Kidney (tissue), 14 donors: Measurements from ENCODE around the gene GNB3. TPM values are rescaled to one million over a fixed set of nuclear protein-coding genes. Genes with fewer than 3 reads are reported as not detected.
A peak's percentile ranks its signal among the peaks of the same experiment; 100 is the strongest.
"Not testable (repeated sequence)": the region's sequence is repeated elsewhere in the genome, so short reads cannot be mapped to it uniquely, and the experiment has no call there.

Source experiments
- DNase-seq, 5 donors: peaks; one replicate each; pipeline ENCODE4 v3.0.0-alpha.2; 2013 to 2020
- FAIRE-seq: peaks from 2 replicates; lab custom pipeline; 2012; peaks lifted over from hg19 to GRCh38; lab: Jason Lieb, UNC
- H3K27ac ChIP-seq, 2 donors: one replicate each; pipeline ENCODE4 v1.7.0; 2013; ENCODE audit warnings: low read depth in 2 of 2, low read length in 2 of 2, inconsistent platforms in 1 of 2
- H3K27me3 ChIP-seq: one replicate; pipeline ENCODE4 v1.7.1; 2013; ENCODE audit warnings: low read length, inconsistent platforms; ENCODE audit not compliant: control insufficient read depth, insufficient read depth
- H3K36me3 ChIP-seq, 3 donors: one replicate each; pipeline versions ENCODE4 v1.7.0 to v1.7.1; 2013; ENCODE audit warnings: low read length in 3 of 3, control low read depth in 1 of 3, inconsistent platforms in 1 of 3; ENCODE audit not compliant: insufficient read depth in 3 of 3, control insufficient read depth in 2 of 3
- H3K4me1 ChIP-seq, 3 donors: one replicate each; pipeline versions ENCODE4 v1.7.0 to v1.7.1; 2013; ENCODE audit warnings: low read length in 3 of 3, inconsistent platforms in 1 of 3, low read depth in 1 of 3; ENCODE audit not compliant: control insufficient read depth in 2 of 3, insufficient read depth in 2 of 3
- H3K4me3 ChIP-seq, 3 donors: one replicate each; pipeline versions ENCODE4 v1.7.0 to v1.8.1; 2013; ENCODE audit warnings: low read length in 3 of 3, control low read depth in 1 of 3, inconsistent platforms in 1 of 3
- H3K9ac ChIP-seq, 3 donors: one replicate each; pipeline versions ENCODE4 v1.7.0 to v1.7.1; 2013; ENCODE audit warnings: low read length in 3 of 3, control low read depth in 1 of 3, inconsistent platforms in 1 of 3
- H3K9me3 ChIP-seq, 3 donors: one replicate each; pipeline versions ENCODE4 v1.7.0 to v1.7.1; 2013; ENCODE audit warnings: low read length in 3 of 3, control low read depth in 1 of 3, inconsistent platforms in 1 of 3; ENCODE audit not compliant: control insufficient read depth in 2 of 3, insufficient read depth in 1 of 3
- intact Hi-C: fragments of 100-400 bp; cut with DNase I; formaldehyde crosslinking; loops from one replicate; pipeline ENCODE4 v1.11.1; 2022
- polyA plus RNA-seq: library from polyadenylated mRNA; stranded (reverse); fragments of 350-450 nt; fragmentation: Illumina TruSeq; extraction: RNeasy Lipid Tissue Mini Kit (QIAGEN cat#74804); gene quantifications from one replicate; pipeline ENCODE4 v1.2.3, GENCODE V29; 2014; ENCODE audit warnings: low read depth, low replicate concordance; ENCODE audit not compliant: insufficient read depth
- total RNA-seq: library from RNA; stranded (reverse); fragmentation: NEBNext Ultra II Directional; extraction: Animal tissue kit (Norgen Biotek cat#: 25700); gene quantifications from one replicate; pipeline ENCODE4 v1.2.1, GENCODE V29; 2021
- TF ChIP-seq, protein P1 (sequence below): IDR thresholded peaks from 3 replicates; pipeline ENCODE4 v1.5.1; 2012; ENCODE audit warnings: mild to moderate bottlenecking, moderate library complexity, borderline replicate concordance; ENCODE audit not compliant: insufficient read depth; ENCODE audit errors: extremely low read depth
- donor health status: control.
- donor health status: control.
- donor health status: control.
- donor health status: control.
- donor health status: control.
- donor health status: DM: yes; HTN: yes; CAD: no.
- donor health status: Normal renal cell carcinoma (clear cell type).

Gene GNB3
- total and polyA plus RNA-seq, 2 donors from 2014 or later = 1.4 to 2.6 TPM

DNA sequence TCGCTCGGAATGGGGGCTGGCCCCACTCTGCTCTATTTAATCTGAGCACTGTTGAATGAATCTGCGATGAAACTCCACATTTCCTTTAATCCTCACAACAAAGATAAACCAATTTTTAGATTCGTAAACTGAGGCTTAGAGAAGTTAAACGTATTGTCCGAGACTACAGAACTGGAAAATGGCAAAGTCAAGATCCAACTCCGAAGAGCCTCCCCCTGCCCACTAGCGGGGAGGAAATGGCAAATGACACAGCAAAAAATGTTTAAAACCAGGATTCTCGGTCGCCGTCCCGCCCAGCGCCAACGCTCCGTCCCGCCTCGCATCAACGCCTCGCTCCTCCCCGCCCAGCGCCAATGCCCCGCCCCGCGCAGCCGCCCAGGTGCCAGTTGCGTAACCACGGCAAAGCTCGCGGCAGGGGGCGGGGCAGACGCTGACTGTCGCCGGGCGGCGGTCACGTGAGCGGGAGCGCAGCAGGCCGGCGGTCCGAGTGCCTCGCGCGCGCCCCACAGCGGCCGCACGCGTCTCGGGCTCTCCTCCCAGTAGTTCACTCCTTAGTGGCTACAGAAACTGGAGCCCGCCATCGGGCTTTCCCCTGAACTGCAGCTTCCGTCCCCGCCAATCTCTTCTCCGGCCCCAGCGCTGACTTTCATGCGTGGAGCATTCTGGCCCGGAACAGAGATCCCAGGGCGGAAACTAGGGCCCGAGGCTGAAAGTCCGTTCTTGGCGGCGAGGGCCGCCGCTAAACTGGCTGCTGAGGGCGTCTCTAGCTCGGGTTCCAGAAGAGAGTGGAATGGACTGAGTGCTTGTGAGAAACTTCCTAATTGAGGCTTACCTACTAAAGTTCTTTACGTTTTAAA lies 50.3 kb downstream of the GNB3 start:
- TF ChIP-seq, protein P1, sequence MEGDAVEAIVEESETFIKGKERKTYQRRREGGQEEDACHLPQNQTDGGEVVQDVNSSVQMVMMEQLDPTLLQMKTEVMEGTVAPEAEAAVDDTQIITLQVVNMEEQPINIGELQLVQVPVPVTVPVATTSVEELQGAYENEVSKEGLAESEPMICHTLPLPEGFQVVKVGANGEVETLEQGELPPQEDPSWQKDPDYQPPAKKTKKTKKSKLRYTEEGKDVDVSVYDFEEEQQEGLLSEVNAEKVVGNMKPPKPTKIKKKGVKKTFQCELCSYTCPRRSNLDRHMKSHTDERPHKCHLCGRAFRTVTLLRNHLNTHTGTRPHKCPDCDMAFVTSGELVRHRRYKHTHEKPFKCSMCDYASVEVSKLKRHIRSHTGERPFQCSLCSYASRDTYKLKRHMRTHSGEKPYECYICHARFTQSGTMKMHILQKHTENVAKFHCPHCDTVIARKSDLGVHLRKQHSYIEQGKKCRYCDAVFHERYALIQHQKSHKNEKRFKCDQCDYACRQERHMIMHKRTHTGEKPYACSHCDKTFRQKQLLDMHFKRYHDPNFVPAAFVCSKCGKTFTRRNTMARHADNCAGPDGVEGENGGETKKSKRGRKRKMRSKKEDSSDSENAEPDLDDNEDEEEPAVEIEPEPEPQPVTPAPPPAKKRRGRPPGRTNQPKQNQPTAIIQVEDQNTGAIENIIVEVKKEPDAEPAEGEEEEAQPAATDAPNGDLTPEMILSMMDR = peak; percentile 85
- Histone ChIP-seq H3K9me3 (no peaks in the 10 kb centered on the region), H3K4me1 (peaks cover 4 to 6% (median 5%) of the 10 kb centered on the region in 3 donors), H3K4me3 (peak overlapping the region; percentile 76 to 96 (median 79)), H3K27me3 (no peaks in the 10 kb centered on the region), H3K9ac (peak overlapping the region; percentile 87 to 94 (median 88)), H3K27ac (peak overlapping the region; percentile 93 to 96), H3K36me3 (no peaks in the 10 kb centered on the region)
- no peak for FAIRE-seq
- intact Hi-C loops = no loop called here
- peak; percentile 98 to 99 (median 99) for DNase-seq

DNA sequence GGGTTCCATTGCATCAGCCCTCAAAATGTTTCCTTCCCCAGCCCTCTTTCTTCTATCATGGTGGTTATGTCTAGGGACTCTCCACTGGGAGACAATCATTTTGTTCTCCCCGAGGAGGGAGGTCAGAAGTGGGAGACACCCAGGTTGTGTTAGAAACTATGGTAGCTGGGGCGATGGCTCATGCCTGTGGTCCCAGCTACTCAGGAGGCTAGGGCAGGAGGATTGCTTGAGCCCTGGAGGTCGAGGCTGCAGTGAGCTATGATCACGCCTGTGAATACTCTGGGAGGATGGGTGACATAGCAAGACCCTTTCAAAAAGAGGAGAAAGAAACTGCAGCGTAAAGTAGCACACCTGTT lies 50.9 kb downstream of the GNB3 start:
- Histone ChIP-seq H3K27ac (peak overlapping the region; percentile 59 to 89), H3K9ac (peak overlapping the region; percentile 56 to 87 (median 66)), H3K4me1 (peaks cover 4 to 6% (median 5%) of the 10 kb centered on the region in 3 donors), H3K27me3 (no peaks in the 10 kb centered on the region), H3K4me3 (peak overlapping the region; percentile 58 to 61 (median 59)), H3K36me3 (no peaks in the 10 kb centered on the region), H3K9me3 (no peaks in the 10 kb centered on the region)
- DNase-seq (peak in 1 of 5 donors; percentile 46), FAIRE-seq (no peak)
- TF ChIP-seq, protein P1 = no peak
- intact Hi-C loops = no loop called here

DNA sequence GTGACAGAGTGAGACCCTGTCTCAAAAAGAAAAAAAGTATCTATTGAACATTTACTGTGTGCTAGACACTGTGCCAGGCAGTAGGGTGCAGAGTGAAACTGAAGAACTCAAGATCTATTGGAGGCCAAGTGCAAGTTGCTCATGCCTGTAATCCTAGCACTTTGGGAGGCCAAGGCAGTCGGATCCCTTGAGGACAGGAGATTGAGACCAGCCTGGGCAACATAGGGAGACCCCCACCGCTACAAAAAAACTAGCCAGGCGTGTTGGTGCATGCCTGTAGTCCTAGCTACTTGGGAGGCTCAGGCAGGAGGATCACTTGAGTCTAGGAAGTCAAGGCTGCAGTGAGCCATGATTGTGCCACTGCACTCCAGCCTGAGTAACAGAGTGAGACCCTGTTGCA lies 52.0 kb downstream of the GNB3 start:
- FAIRE-seq, H3K9ac ChIP-seq, intact Hi-C loops, H3K27ac ChIP-seq, H3K4me3 ChIP-seq, H3K9me3 ChIP-seq, H3K4me1 ChIP-seq, H3K36me3 ChIP-seq, H3K27me3 ChIP-seq: not testable (repeated sequence)
- DNase-seq = peak in 1 of 5 donors; percentile 11

GRCh38 chr12:6894321-6894720 lies 53.6 kb downstream of the GNB3 start:
- H3K4me1 ChIP-seq = peaks cover 4 to 6% (median 5%) of the 10 kb centered on the region in 3 donors
- TF ChIP-seq, protein P1 = no peak
- H3K4me3 ChIP-seq = no peak overlapping the region
- H3K9ac ChIP-seq = no peak overlapping the region
- no peak for FAIRE-seq
- DNase-seq = no peak
- intact Hi-C loops = no loop called here
- no peak overlapping the region for H3K27ac ChIP-seq
- no peaks in the 10 kb centered on the region for H3K36me3 ChIP-seq
- no peaks in the 10 kb centered on the region for H3K9me3 ChIP-seq
- no peaks in the 10 kb centered on the region for H3K27me3 ChIP-seq
